GM23338 (cell line): ENCODE results near the gene TYK2. TPM values are rescaled to one million over a fixed set of nuclear protein-coding genes. Genes with fewer than 3 reads are reported as not detected.

Experiments
- ATAC-seq: fragments of 200-7000 bp; cut with Tn5 transposase; 3 replicates; pipeline ENCODE4 v1.9.1; 2020
- DNase-seq: peaks from one replicate; pipeline ENCODE4 v3.0.0-alpha.2; 2015; ENCODE audit warnings: low spot score
- H2AFZ ChIP-seq: fragments of 200-600 bp; sonication (generic); 2 replicates; pipeline ENCODE4 v1.8.0; 2016; ENCODE audit warnings: antibody characterized with exemption, mild to moderate bottlenecking, moderate library complexity
- H3F3A ChIP-seq: fragments of 200-600 bp; sonication (generic); replicated peaks from 2 replicates; pipeline ENCODE4 v1.8.0; 2017; ENCODE audit warnings: antibody characterized with exemption, mixed run types, low read depth
- H3K27ac ChIP-seq: fragments of 200-600 bp; sonication (generic); 2 replicates; pipeline ENCODE4 v1.6.1; 2016; ENCODE audit warnings: low read depth
- H3K27me3 ChIP-seq: fragments of 200-600 bp; sonication (generic); 2 replicates; pipeline ENCODE4 v1.8.0; 2016; ENCODE audit warnings: mild to moderate bottlenecking, mixed run types, moderate library complexity; ENCODE audit not compliant: insufficient read depth
- H3K36me3 ChIP-seq: fragments of 200-600 bp; sonication (generic); 2 replicates; pipeline ENCODE4 v1.8.0; 2016; ENCODE audit warnings: mild to moderate bottlenecking; ENCODE audit not compliant: insufficient read depth
- H3K4me1 ChIP-seq: fragments of 200-600 bp; sonication (generic); 2 replicates; pipeline ENCODE4 v1.8.0; 2016; ENCODE audit warnings: mild to moderate bottlenecking, moderate library complexity; ENCODE audit not compliant: insufficient read depth
- H3K4me2 ChIP-seq: fragments of 200-600 bp; sonication (generic); 2 replicates; pipeline ENCODE4 v1.7.1; 2017; ENCODE audit warnings: mixed run types
- H3K4me3 ChIP-seq: fragments of 200-600 bp; sonication (generic); 2 replicates; pipeline ENCODE4 v1.6.1; 2016; ENCODE audit warnings: mixed run types
- H3K79me2 ChIP-seq: fragments of 200-600 bp; sonication (generic); replicated peaks from 2 replicates; pipeline ENCODE4 v1.8.0; 2017; ENCODE audit warnings: mild to moderate bottlenecking; ENCODE audit not compliant: insufficient read depth
- H3K9me2 ChIP-seq: fragments of 200-600 bp; sonication (generic); 2 replicates; pipeline ENCODE4 v1.8.0; 2017; ENCODE audit not compliant: insufficient read depth
- H4K20me1 ChIP-seq: fragments of 200-600 bp; sonication (generic); replicated peaks from 2 replicates; pipeline ENCODE4 v1.8.0; 2017; ENCODE audit warnings: mild to moderate bottlenecking; ENCODE audit not compliant: insufficient read depth
- H3K27ac Mint-ChIP-seq: 2 replicates; pipeline ENCODE4 v1.8.0; 2020; ENCODE audit warnings: inconsistent platforms, mild to moderate bottlenecking, moderate library complexity, mixed read lengths
- H3K27me3 Mint-ChIP-seq: 3 replicates; pipeline ENCODE4 v1.8.0; 2022; ENCODE audit warnings: low read depth, mild to moderate bottlenecking, moderate library complexity, mixed read lengths, inconsistent platforms; ENCODE audit not compliant: insufficient read depth, poor library complexity
- H3K36me3 Mint-ChIP-seq: 3 replicates; pipeline ENCODE4 v1.8.0; 2021; ENCODE audit warnings: low read depth, mild to moderate bottlenecking, inconsistent platforms, moderate library complexity, mixed read lengths
- H3K4me1 Mint-ChIP-seq: 3 replicates; pipeline ENCODE4 v1.8.0; 2020; ENCODE audit warnings: mild to moderate bottlenecking, inconsistent platforms, mixed read lengths
- H3K4me3 Mint-ChIP-seq: 3 replicates; pipeline ENCODE4 v1.8.0; 2021; ENCODE audit warnings: moderate library complexity, mild to moderate bottlenecking, inconsistent platforms, mixed read lengths
- H3K9me3 Mint-ChIP-seq: 3 replicates; pipeline ENCODE4 v1.8.0; 2020; ENCODE audit warnings: moderate library complexity, mild to moderate bottlenecking, inconsistent platforms, mixed read lengths
- EZH2phosphoT487 ChIP-seq: fragments of 200-600 bp; sonication (generic); IDR thresholded peaks from one replicate; pipeline ENCODE4 v1.8.1; 2018; ENCODE audit warnings: antibody characterized with exemption; ENCODE audit not compliant: unreplicated experiment
- POLR2AphosphoS5 ChIP-seq: IDR thresholded peaks from 2 replicates; pipeline ENCODE4 v1.6.1; 2016; ENCODE audit warnings: antibody characterized with exemption, low read depth
- ZNF114 ChIP-seq: fragments of 250-450 bp; sonication (Bioruptor Pico); IDR thresholded peaks from 2 replicates; pipeline ENCODE4 v1.5.0; 2020; ENCODE audit warnings: mild to moderate bottlenecking, moderate library complexity
- polyA plus RNA-seq: library from polyadenylated mRNA; unstranded; fragments of >200 nt; fragmentation: Nextera tagmentation; extraction: Ambion mirVana; gene quantifications from 2 replicates; pipeline ENCODE4 v1.2.1, GENCODE V29; 2016
- total RNA-seq: library from RNA; depleted of rRNA; stranded (reverse); fragments of >200 nt; shearing (Covaris generic); gene quantifications from 2 replicates; pipeline ENCODE4 v1.2.3, GENCODE V29; 2014
- TF ChIP-seq, protein P1 (sequence below), 2 experiments: fragments of 200-600 bp in 1 of 2; sonication (generic) in 1 of 2; conservative IDR thresholded peaks; 2 replicates each; pipeline versions ENCODE4 v1.5.1 to v1.6.1; 2016 to 2017; ENCODE audit warnings: antibody characterized with exemption in 2 of 2, low read depth in 2 of 2, mild to moderate bottlenecking in 2 of 2, moderate library complexity in 1 of 2
- TF ChIP-seq, protein P2 (sequence below): fragments of 250-450 bp; sonication (Bioruptor Pico); IDR thresholded peaks from 2 replicates; pipeline ENCODE4 v1.5.0; 2020; ENCODE audit warnings: mild to moderate bottlenecking, moderate library complexity

The TYK2 gene
- total and polyA plus RNA-seq, 2 experiments from 2014 or later, result 29.1 to 30.7 TPM

DNA sequence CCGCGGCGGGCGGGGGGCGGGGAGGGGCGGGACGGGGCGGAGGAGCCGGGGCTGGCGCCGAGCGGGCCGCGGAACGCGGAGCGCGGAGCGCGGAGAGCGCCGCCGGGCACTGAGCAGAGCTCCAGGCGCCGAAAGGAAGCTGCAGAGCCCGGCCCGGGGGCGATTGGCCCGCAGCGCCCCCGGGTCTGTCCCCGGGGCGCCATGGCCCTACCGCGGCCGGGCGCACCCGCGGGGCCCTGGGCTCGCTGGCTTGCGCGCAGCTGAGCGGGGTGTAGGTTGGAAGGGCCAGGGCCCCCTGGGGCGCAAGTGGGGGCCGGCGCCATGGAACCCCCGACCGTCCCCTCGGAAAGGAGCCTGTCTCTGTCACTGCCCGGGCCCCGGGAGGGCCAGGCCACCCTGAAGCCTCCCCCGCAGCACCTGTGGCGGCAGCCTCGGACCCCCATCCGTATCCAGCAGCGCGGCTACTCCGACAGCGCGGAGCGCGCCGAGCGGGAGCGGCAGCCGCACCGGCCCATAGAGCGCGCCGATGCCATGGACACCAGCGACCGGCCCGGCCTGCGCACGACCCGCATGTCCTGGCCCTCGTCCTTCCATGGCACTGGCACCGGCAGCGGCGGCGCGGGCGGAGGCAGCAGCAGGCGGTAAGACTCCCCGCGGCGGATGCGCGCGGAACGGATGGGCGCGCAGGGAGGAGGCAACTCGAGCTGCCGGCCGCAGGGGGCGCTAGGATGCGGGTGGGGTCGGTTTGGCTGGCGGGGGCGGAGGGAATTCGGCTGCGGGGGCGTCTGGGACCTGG is 40.3 kb upstream of the TYK2 start, which contains the start of gene PDE4A:
TSS of gene PDE4A (plus strand) at position 95 of the 796 bp plus-strand sequence. CDS start at position 322, 227 bp downstream.
- Mint-ChIP-seq H3K27ac (no peak within 1 kb of the TSS), H3K4me3 (peak within 1 kb of the TSS; percentile 84), H3K36me3 (no peaks in the 10 kb centered on the region), H3K9me3 (peaks cover 5% of the 10 kb centered on the region; the same call in 1 of the 3 replicates), H3K4me1 (peaks cover 24% of the 10 kb centered on the region), H3K27me3 (peaks cover 89% of the 10 kb centered on the region)
- H3K4me1 ChIP-seq, result peaks cover 30% of the 10 kb centered on the region
- H3K36me3 ChIP-seq, result no peaks in the 10 kb centered on the region
- H2AFZ ChIP-seq, result peak within 1 kb of the TSS; percentile 93
- DNase-seq (peak; percentile 69), ATAC-seq (peak; percentile 10)
- H4K20me1 ChIP-seq, result no peaks in the 10 kb centered on the region
- no peaks in the 10 kb centered on the region for H3K9me2 ChIP-seq
- H3K4me3 ChIP-seq, result peak within 1 kb of the TSS; percentile 78
- H3K4me2 ChIP-seq, result peak within 1 kb of the TSS; percentile 99
- H3F3A ChIP-seq, result peaks cover 37% of the 10 kb centered on the region; the same call in 1 of the 2 replicates
- TF ChIP-seq, protein P1, sequence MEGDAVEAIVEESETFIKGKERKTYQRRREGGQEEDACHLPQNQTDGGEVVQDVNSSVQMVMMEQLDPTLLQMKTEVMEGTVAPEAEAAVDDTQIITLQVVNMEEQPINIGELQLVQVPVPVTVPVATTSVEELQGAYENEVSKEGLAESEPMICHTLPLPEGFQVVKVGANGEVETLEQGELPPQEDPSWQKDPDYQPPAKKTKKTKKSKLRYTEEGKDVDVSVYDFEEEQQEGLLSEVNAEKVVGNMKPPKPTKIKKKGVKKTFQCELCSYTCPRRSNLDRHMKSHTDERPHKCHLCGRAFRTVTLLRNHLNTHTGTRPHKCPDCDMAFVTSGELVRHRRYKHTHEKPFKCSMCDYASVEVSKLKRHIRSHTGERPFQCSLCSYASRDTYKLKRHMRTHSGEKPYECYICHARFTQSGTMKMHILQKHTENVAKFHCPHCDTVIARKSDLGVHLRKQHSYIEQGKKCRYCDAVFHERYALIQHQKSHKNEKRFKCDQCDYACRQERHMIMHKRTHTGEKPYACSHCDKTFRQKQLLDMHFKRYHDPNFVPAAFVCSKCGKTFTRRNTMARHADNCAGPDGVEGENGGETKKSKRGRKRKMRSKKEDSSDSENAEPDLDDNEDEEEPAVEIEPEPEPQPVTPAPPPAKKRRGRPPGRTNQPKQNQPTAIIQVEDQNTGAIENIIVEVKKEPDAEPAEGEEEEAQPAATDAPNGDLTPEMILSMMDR (conservative IDR thresholded peaks at IDR 0.05; ENCODE audit: low read depth in 2 of 2), result peak; percentile 58 to 69
- TF ChIP-seq EZH2phosphoT487, result no peak
- TF ChIP-seq POLR2AphosphoS5, result no peak
- no peak for TF ChIP-seq ZNF114 (CRISPR knock-in tag)
- TF ChIP-seq, protein P2, sequence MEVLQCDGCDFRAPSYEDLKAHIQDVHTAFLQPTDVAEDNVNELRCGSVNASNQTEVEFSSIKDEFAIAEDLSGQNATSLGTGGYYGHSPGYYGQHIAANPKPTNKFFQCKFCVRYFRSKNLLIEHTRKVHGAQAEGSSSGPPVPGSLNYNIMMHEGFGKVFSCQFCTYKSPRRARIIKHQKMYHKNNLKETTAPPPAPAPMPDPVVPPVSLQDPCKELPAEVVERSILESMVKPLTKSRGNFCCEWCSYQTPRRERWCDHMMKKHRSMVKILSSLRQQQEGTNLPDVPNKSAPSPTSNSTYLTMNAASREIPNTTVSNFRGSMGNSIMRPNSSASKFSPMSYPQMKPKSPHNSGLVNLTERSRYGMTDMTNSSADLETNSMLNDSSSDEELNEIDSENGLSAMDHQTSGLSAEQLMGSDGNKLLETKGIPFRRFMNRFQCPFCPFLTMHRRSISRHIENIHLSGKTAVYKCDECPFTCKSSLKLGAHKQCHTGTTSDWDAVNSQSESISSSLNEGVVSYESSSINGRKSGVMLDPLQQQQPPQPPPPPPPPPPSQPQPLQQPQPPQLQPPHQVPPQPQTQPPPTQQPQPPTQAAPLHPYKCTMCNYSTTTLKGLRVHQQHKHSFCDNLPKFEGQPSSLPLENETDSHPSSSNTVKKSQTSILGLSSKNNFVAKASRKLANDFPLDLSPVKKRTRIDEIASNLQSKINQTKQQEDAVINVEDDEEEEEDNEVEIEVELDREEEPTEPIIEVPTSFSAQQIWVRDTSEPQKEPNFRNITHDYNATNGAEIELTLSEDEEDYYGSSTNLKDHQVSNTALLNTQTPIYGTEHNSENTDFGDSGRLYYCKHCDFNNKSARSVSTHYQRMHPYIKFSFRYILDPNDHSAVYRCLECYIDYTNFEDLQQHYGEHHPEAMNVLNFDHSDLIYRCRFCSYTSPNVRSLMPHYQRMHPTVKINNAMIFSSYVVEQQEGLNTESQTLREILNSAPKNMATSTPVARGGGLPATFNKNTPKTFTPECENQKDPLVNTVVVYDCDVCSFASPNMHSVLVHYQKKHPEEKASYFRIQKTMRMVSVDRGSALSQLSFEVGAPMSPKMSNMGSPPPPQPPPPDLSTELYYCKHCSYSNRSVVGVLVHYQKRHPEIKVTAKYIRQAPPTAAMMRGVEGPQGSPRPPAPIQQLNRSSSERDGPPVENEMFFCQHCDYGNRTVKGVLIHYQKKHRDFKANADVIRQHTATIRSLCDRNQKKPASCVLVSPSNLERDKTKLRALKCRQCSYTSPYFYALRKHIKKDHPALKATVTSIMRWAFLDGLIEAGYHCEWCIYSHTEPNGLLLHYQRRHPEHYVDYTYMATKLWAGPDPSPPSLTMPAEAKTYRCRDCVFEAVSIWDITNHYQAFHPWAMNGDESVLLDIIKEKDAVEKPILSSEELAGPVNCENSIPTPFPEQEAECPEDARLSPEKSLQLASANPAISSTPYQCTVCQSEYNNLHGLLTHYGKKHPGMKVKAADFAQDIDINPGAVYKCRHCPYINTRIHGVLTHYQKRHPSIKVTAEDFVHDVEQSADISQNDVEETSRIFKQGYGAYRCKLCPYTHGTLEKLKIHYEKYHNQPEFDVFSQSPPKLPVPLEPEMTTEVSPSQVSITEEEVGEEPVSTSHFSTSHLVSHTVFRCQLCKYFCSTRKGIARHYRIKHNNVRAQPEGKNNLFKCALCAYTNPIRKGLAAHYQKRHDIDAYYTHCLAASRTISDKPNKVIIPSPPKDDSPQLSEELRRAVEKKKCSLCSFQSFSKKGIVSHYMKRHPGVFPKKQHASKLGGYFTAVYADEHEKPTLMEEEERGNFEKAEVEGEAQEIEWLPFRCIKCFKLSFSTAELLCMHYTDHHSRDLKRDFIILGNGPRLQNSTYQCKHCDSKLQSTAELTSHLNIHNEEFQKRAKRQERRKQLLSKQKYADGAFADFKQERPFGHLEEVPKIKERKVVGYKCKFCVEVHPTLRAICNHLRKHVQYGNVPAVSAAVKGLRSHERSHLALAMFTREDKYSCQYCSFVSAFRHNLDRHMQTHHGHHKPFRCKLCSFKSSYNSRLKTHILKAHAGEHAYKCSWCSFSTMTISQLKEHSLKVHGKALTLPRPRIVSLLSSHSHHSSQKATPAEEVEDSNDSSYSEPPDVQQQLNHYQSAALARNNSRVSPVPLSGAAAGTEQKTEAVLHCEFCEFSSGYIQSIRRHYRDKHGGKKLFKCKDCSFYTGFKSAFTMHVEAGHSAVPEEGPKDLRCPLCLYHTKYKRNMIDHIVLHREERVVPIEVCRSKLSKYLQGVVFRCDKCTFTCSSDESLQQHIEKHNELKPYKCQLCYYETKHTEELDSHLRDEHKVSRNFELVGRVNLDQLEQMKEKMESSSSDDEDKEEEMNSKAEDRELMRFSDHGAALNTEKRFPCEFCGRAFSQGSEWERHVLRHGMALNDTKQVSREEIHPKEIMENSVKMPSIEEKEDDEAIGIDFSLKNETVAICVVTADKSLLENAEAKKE (CRISPR knock-in tag), result no peak
- H3K79me2 ChIP-seq, result no peaks in the 10 kb centered on the region
- H3K27ac ChIP-seq, result no peak within 1 kb of the TSS
- peaks cover 95% of the 10 kb centered on the region for H3K27me3 ChIP-seq
